Hematopoietic multipotent progenitor cell treated with erythropoietin and hydrocortisone succinate and interleukin-3 and kit ligand, for 6 days (in vitro differentiated cells): ENCODE data around the gene APLF.
"Not testable (repeated sequence)": the region's sequence is repeated elsewhere in the genome, so short reads cannot be mapped to it uniquely, and the experiment has no call there.

Source experiments
- DNase-seq: peaks from one replicate; pipeline ENCODE4 v3.0.0-alpha.2; 2015

APLF gene

GRCh38 chr2:68590702-68591101, 123.3 kb downstream of the APLF start:
- DNase-seq = no peak

GRCh38 chr2:68591225-68591624, 123.8 kb downstream of the APLF start:
- DNase-seq = no peak

GRCh38 chr2:68594041-68594440, 126.7 kb downstream of the APLF start:
- DNase-seq = peak; percentile 16

GRCh38 chr2:68594674-68595492, 127.5 kb downstream of the APLF start:
- DNase-seq = peak; percentile 76

- DNase-seq = not testable (repeated sequence)
Measured at GRCh38 chr2:68595493-68595785, 128.1 kb downstream of the APLF start.

GRCh38 chr2:68600495-68600894, 133.1 kb downstream of the APLF start:
- not testable (repeated sequence) for DNase-seq

GRCh38 chr2:68603059-68603458, 135.7 kb downstream of the APLF start:
- no peak for DNase-seq

GRCh38 chr2:68604077-68604476, 136.7 kb downstream of the APLF start:
- no peak for DNase-seq

GRCh38 chr2:68605939-68606338, 138.6 kb downstream of the APLF start:
- peak; percentile 18 for DNase-seq

GRCh38 chr2:68606759-68607158, 139.4 kb downstream of the APLF start:
- DNase-seq = no peak

- DNase-seq = no peak
Measured at GRCh38 chr2:68607837-68608236, 140.5 kb downstream of the APLF start.

GRCh38 chr2:68612765-68613519, 145.6 kb downstream of the APLF start:
- no peak for DNase-seq

- DNase-seq = no peak
Measured at GRCh38 chr2:68620772-68621171, 153.4 kb downstream of the APLF start.

GRCh38 chr2:68623820-68624219, 156.4 kb downstream of the APLF start:
- no peak for DNase-seq

- no peak for DNase-seq
Measured at GRCh38 chr2:68627615-68628014, 160.2 kb downstream of the APLF start.
